SK-N-SH (cell line): ENCODE results near the gene GNAT2.

ENCODE experiments used
- EZH2phosphoT487 ChIP-seq: fragments of 200-600 bp; sonication (generic); IDR thresholded peaks from 2 replicates; pipeline ENCODE4 v1.6.1; 2017; ENCODE audit warnings: low read depth, mixed run types, mild to moderate bottlenecking, antibody characterized with exemption, moderate library complexity, borderline replicate concordance
- FOXJ3 ChIP-seq: sonication (generic); formaldehyde crosslinking; IDR thresholded peaks from 2 replicates; pipeline ENCODE4 v1.5.1; 2020; ENCODE audit warnings: mild to moderate bottlenecking, missing genetic modification reagents
- NFIC ChIP-seq: IDR thresholded peaks from 2 replicates; pipeline ENCODE4 v1.4.0; 2012; ENCODE audit warnings: borderline replicate concordance
- POLR2AphosphoS5 ChIP-seq: IDR thresholded peaks from 2 replicates; pipeline ENCODE4 v1.6.1; 2012; ENCODE audit warnings: low read depth, low read length
- RCOR1 ChIP-seq: fragments of 150-350 bp; IDR thresholded peaks from 2 replicates; pipeline ENCODE4 v1.6.1; 2017; ENCODE audit warnings: antibody characterized with exemption, low read length
- RXRA ChIP-seq: IDR thresholded peaks from 2 replicates; pipeline ENCODE4 v1.4.0; 2012; ENCODE audit warnings: low read depth, mild to moderate bottlenecking, borderline replicate concordance
- TCF12 ChIP-seq: IDR thresholded peaks from 2 replicates; pipeline ENCODE4 v1.4.0; 2012
- YY1 ChIP-seq: IDR thresholded peaks from 2 replicates; pipeline ENCODE4 v1.4.0; 2012; ENCODE audit warnings: low read depth, mild to moderate bottlenecking
- TF ChIP-seq, protein P1 (sequence below): fragments of 150-350 bp; IDR thresholded peaks from 2 replicates; pipeline ENCODE4 v1.6.1; 2017; ENCODE audit warnings: antibody characterized with exemption, low read length, low read depth, borderline replicate concordance
- TF ChIP-seq, protein P2 (sequence below): fragments of 200-600 bp; sonication (generic); IDR thresholded peaks from 2 replicates; pipeline ENCODE4 v1.6.1; 2017; ENCODE audit warnings: antibody characterized with exemption, mild to moderate bottlenecking, moderate library complexity
- TF ChIP-seq, protein P3 (sequence below): IDR thresholded peaks from 2 replicates; pipeline ENCODE4; 2012
- TF ChIP-seq, protein P4 (sequence below): IDR thresholded peaks from 2 replicates; pipeline ENCODE4 v1.6.1; 2012; ENCODE audit warnings: mild to moderate bottlenecking, low read depth, low read length, moderate library complexity
- TF ChIP-seq, protein P5 (sequence below): IDR thresholded peaks from 2 replicates; pipeline ENCODE4 v1.4.0; 2012; ENCODE audit warnings: low read depth

DNA sequence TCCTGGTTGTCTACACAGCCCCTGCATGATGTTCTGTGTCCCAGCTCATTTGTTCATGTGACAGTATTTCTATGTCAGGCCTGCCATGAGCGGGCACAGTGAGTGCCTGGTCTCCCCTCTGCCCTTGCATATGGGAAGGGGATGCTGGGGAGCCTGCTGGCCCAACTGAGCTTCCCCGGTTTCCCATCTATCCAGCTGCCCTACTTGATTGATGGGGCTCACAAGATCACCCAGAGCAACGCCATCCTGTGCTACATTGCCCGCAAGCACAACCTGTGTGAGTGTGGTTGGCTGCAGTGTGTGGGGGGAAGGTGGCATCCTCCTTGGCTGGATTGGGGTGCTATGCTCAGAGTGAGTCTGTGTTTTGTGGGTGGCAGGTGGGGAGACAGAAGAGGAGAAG lies 38.0 kb upstream of the GNAT2 start:
- TF ChIP-seq, protein P1, sequence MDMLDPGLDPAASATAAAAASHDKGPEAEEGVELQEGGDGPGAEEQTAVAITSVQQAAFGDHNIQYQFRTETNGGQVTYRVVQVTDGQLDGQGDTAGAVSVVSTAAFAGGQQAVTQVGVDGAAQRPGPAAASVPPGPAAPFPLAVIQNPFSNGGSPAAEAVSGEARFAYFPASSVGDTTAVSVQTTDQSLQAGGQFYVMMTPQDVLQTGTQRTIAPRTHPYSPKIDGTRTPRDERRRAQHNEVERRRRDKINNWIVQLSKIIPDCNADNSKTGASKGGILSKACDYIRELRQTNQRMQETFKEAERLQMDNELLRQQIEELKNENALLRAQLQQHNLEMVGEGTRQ, result no peak
- TF ChIP-seq POLR2AphosphoS5 (no peak), RXRA (no peak), RCOR1 (no peak), EZH2phosphoT487 (no peak), FOXJ3 (CRISPR knock-in tag) (no peak), YY1 (no peak), TCF12 (no peak), NFIC (no peak)
- TF ChIP-seq, protein P2, sequence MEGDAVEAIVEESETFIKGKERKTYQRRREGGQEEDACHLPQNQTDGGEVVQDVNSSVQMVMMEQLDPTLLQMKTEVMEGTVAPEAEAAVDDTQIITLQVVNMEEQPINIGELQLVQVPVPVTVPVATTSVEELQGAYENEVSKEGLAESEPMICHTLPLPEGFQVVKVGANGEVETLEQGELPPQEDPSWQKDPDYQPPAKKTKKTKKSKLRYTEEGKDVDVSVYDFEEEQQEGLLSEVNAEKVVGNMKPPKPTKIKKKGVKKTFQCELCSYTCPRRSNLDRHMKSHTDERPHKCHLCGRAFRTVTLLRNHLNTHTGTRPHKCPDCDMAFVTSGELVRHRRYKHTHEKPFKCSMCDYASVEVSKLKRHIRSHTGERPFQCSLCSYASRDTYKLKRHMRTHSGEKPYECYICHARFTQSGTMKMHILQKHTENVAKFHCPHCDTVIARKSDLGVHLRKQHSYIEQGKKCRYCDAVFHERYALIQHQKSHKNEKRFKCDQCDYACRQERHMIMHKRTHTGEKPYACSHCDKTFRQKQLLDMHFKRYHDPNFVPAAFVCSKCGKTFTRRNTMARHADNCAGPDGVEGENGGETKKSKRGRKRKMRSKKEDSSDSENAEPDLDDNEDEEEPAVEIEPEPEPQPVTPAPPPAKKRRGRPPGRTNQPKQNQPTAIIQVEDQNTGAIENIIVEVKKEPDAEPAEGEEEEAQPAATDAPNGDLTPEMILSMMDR, result no peak
- TF ChIP-seq, protein P3, sequence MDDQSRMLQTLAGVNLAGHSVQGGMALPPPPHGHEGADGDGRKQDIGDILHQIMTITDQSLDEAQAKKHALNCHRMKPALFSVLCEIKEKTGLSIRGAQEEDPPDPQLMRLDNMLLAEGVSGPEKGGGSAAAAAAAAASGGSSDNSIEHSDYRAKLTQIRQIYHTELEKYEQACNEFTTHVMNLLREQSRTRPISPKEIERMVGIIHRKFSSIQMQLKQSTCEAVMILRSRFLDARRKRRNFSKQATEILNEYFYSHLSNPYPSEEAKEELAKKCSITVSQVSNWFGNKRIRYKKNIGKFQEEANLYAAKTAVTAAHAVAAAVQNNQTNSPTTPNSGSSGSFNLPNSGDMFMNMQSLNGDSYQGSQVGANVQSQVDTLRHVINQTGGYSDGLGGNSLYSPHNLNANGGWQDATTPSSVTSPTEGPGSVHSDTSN, result no peak
- TF ChIP-seq, protein P4, sequence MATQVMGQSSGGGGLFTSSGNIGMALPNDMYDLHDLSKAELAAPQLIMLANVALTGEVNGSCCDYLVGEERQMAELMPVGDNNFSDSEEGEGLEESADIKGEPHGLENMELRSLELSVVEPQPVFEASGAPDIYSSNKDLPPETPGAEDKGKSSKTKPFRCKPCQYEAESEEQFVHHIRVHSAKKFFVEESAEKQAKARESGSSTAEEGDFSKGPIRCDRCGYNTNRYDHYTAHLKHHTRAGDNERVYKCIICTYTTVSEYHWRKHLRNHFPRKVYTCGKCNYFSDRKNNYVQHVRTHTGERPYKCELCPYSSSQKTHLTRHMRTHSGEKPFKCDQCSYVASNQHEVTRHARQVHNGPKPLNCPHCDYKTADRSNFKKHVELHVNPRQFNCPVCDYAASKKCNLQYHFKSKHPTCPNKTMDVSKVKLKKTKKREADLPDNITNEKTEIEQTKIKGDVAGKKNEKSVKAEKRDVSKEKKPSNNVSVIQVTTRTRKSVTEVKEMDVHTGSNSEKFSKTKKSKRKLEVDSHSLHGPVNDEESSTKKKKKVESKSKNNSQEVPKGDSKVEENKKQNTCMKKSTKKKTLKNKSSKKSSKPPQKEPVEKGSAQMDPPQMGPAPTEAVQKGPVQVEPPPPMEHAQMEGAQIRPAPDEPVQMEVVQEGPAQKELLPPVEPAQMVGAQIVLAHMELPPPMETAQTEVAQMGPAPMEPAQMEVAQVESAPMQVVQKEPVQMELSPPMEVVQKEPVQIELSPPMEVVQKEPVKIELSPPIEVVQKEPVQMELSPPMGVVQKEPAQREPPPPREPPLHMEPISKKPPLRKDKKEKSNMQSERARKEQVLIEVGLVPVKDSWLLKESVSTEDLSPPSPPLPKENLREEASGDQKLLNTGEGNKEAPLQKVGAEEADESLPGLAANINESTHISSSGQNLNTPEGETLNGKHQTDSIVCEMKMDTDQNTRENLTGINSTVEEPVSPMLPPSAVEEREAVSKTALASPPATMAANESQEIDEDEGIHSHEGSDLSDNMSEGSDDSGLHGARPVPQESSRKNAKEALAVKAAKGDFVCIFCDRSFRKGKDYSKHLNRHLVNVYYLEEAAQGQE, result no peak
- TF ChIP-seq, protein P5, sequence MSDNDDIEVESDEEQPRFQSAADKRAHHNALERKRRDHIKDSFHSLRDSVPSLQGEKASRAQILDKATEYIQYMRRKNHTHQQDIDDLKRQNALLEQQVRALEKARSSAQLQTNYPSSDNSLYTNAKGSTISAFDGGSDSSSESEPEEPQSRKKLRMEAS, result no peak
